Lung (tissue), 12 donors: ENCODE measurements around the gene SUPT4H1. TPM values are rescaled to one million over a fixed set of nuclear protein-coding genes. Genes with fewer than 3 reads are reported as not detected.

Source experiments
- ATAC-seq: fragments of 200-7000 bp; cut with Tn5 transposase; one replicate; pipeline ENCODE4 v1.9.1; 2020; ENCODE audit warnings: moderate number of reproducible peaks; ENCODE audit not compliant: insufficient read depth, low FRiP score
- DNase-seq, 3 donors: peaks; one replicate each; pipeline ENCODE4 v3.0.0-alpha.2; 2013 to 2017
- H3K27ac ChIP-seq, 2 donors: one replicate each; pipeline ENCODE4 v1.5.1; 2013; ENCODE audit warnings: mild to moderate bottlenecking in 2 of 2, moderate library complexity in 2 of 2, control low read depth in 1 of 2, inconsistent platforms in 1 of 2, low read depth in 1 of 2, low read length in 1 of 2
- H3K27me3 ChIP-seq, 3 donors: one replicate each; pipeline ENCODE4 v1.5.1; 2013; ENCODE audit warnings: low read length in 2 of 3; ENCODE audit not compliant: control insufficient read depth in 3 of 3, insufficient read depth in 3 of 3
- H3K36me3 ChIP-seq, 4 donors: one replicate each; pipeline ENCODE4 v1.5.1; 2013; ENCODE audit warnings: low read length in 4 of 4, mild to moderate bottlenecking in 1 of 4, moderate library complexity in 1 of 4; ENCODE audit not compliant: control insufficient read depth in 4 of 4, insufficient read depth in 4 of 4
- H3K4me1 ChIP-seq, 5 donors: one replicate each; pipeline ENCODE4 v1.5.1; 2013; ENCODE audit warnings: low read length in 5 of 5, mild to moderate bottlenecking in 2 of 5, moderate library complexity in 1 of 5; ENCODE audit not compliant: control insufficient read depth in 5 of 5, insufficient read depth in 5 of 5
- H3K4me3 ChIP-seq: one replicate; pipeline ENCODE4 v1.5.1; 2013; ENCODE audit warnings: mild to moderate bottlenecking, control low read depth, moderate library complexity
- H3K9ac ChIP-seq, 2 donors: one replicate each; pipeline ENCODE4 v1.5.1; 2013; ENCODE audit warnings: low read length in 2 of 2, control low read depth in 1 of 2; ENCODE audit not compliant: insufficient read depth in 1 of 2
- H3K9me3 ChIP-seq, 4 donors: one replicate each; pipeline ENCODE4 v1.5.1; 2013; ENCODE audit warnings: low read length in 3 of 4, mild to moderate bottlenecking in 1 of 4, moderate library complexity in 1 of 4; ENCODE audit not compliant: control insufficient read depth in 4 of 4, insufficient read depth in 3 of 4
- WGBS, 2 donors: extraction: QIAGEN DNeasy Blood & Tissue Kit; methylation state at CpG; one replicate each; pipeline ENCODE4 v1.1.7; 2013; 5-methylcytosine and 5-hydroxymethylcytosine counted together
- polyA plus RNA-seq, 2 donors: library from polyadenylated mRNA; stranded (reverse); fragments of 200-250 nt; gene quantifications; one replicate each; pipeline ENCODE4 v1.2.1, GENCODE V29; 2013
- total RNA-seq, 2 donors: library from RNA; depleted of rRNA in 1 of 2; stranded (reverse); fragments of >200 nt in 1 of 2; gene quantifications; one replicate each; pipeline ENCODE4 v1.2.1, GENCODE V29; 2014 to 2021
- TF ChIP-seq, protein P1 (sequence below): IDR thresholded peaks from 2 replicates; pipeline ENCODE4 v1.5.1; 2012; ENCODE audit warnings: mild to moderate bottlenecking; ENCODE audit errors: control extremely low read depth, extremely low read depth
- donor health status: control.
- donor health status: control.
- donor health status: Bipolar disorder and iron deficiency.
- donor health status: healthy.
- donor health status: DM: yes; HTN: yes; CAD: no.

SUPT4H1 gene
- total and polyA plus RNA-seq, 4 donors, result 54.6 to 97.5 (median 67.4) TPM

- no peak for ATAC-seq
- H3K9me3 ChIP-seq, result no peaks in the 10 kb centered on the region
- DNase-seq, result no peak
- TF ChIP-seq, protein P1, sequence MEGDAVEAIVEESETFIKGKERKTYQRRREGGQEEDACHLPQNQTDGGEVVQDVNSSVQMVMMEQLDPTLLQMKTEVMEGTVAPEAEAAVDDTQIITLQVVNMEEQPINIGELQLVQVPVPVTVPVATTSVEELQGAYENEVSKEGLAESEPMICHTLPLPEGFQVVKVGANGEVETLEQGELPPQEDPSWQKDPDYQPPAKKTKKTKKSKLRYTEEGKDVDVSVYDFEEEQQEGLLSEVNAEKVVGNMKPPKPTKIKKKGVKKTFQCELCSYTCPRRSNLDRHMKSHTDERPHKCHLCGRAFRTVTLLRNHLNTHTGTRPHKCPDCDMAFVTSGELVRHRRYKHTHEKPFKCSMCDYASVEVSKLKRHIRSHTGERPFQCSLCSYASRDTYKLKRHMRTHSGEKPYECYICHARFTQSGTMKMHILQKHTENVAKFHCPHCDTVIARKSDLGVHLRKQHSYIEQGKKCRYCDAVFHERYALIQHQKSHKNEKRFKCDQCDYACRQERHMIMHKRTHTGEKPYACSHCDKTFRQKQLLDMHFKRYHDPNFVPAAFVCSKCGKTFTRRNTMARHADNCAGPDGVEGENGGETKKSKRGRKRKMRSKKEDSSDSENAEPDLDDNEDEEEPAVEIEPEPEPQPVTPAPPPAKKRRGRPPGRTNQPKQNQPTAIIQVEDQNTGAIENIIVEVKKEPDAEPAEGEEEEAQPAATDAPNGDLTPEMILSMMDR, result no peak
- H3K27me3 ChIP-seq, result no peaks in the 10 kb centered on the region
- peaks cover 0 to 8% (median 0%) of the 10 kb centered on the region in 4 donors for H3K36me3 ChIP-seq
- 77 to 82% methylated on average over 9 of the region's 9 CpGs for WGBS, 2 donors
- H3K4me1 ChIP-seq, result no peaks in the 10 kb centered on the region
- no peak overlapping the region for H3K4me3 ChIP-seq
- H3K9ac ChIP-seq, result no peak overlapping the region
- H3K27ac ChIP-seq, result no peak overlapping the region
Observed at GRCh38 chr17:58302919-58303585, 48.9 kb downstream of the SUPT4H1 start.

DNA sequence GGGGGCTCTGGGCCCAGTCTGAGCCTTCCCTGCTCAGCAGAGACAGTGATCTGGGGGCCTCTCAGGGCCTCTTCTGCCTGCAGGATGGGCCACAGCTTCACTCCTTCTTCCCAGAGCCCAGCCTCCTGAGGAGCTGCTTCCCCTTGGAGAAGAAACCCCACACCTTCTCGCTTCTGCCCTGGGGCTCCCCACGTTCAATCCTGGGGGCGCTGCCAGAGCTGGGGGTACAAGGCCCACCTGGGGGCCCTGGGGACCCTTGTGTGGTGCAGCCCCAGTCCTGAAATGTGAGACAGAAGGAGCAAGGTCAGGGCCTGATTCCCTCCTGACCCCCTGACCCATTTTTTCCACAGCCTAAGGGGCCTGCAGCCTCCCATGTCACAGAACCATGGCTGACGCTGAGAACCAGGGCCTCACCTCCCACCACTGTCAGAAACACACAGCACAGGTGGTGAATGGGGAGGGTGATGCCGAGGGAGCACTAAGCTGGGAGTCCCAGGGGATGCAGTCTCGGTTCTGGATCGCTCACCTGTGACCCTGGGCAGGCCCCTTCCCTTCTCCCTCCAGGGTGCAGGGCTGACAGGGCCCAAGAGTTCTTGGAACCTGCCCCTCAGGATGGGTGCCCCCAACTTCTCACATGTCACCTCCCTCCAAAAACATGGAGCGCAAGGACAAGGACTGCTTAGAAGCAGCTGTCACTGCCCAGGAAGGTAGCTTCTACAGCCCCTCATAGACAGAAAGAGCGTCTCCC, 49.7 kb downstream of the SUPT4H1 start:
- Histone ChIP-seq H3K9ac (no peak overlapping the region), H3K4me3 (no peak overlapping the region), H3K27ac (no peak overlapping the region), H3K36me3 (peaks cover 0 to 1% (median 0%) of the 10 kb centered on the region in 4 donors), H3K9me3 (no peaks in the 10 kb centered on the region), H3K27me3 (no peaks in the 10 kb centered on the region), H3K4me1 (no peaks in the 10 kb centered on the region)
- no peak for DNase-seq
- TF ChIP-seq, protein P1, result no peak
- 90 to 92% methylated on average over 9 of the region's 9 CpGs for WGBS, 2 donors
- ATAC-seq, result no peak

DNA sequence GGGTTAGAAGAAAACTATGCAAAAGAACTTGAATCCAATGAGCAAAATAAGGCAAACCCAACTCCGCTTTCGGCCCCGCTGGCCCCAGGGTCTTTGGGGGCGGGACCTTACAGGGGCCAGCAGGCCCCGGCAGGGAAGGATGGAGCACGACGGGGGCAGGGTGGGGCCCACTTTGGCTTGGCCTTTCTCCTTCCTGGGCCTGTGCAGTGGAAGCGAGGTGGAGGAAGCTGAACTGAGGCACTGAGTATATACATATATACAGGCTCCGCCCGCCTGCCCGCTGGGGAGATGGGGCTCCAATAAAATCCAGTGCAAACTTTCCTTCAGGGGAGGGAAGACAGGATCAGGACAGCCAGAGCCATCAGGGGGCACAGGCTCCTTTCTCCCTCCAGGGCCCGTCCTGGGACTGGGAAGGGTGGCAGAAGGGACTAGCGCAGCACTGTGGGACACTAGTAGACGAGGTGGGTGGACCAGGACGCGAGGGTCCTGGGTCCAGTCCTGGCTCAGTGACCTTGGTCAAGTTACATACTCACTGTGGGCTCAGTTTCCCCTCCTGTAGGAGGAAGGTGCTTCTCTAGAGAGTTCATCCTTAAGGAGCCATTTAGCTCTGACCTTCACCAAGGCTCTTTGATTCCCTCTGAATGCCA, 50.4 kb downstream of the SUPT4H1 start:
- Histone ChIP-seq H3K27ac (no peak overlapping the region), H3K9ac (no peak overlapping the region), H3K9me3 (no peaks in the 10 kb centered on the region), H3K4me1 (no peaks in the 10 kb centered on the region), H3K27me3 (no peaks in the 10 kb centered on the region), H3K36me3 (no peaks in the 10 kb centered on the region), H3K4me3 (no peak overlapping the region)
- 82 to 86% methylated on average over 16 of the region's 16 CpGs for WGBS, 2 donors
- DNase-seq, result no peak
- TF ChIP-seq, protein P1, result no peak
- ATAC-seq, result no peak
